Measurements from ENCODE around the gene LIPC. TPM values are rescaled to one million over a fixed set of nuclear protein-coding genes. Genes with fewer than 3 reads are reported as not detected.

The LIPC gene
- total and polyA plus RNA-seq, 2 of the 4 experiments (the other 2 are of a cell fraction) = 0.07 TPM; not detected in 1

DNA sequence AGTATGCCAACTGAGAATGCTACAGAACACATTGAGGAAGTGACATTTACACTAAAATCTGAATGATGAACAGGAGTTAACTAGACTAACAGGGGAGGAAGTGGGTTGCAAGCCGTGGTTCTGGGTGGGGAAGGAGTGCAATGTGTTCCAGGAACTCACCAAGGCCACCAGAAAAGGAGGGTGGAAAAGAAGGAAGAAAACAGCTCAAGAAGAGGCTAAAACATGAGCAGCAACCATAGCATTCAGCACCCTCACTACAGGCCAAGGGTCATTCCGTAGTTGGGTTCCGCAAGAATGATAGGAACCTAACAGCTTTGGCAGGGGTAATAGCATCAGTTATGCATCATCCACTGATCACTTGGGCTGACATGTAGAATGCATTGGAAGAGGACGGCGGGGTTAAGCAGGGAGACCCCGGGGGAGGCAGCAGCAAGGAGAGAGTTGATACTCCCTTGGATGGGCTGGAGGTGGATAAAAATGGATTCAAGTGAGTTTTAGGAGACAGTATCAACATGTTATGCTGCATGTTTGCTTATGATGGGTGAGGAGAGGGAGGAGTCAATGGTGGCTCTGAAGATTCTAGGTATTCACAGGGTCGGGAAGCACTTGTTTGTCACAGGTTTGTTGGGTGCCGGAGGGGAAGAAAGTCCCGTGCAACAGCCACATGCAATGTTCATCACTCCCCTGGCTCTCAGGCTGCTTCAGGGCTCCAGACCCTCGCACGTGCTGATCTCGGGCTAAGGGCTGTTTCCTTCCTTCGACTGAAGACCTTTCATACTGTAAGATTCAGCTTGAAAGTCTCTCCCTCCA lies 53.2 kb downstream of the LIPC start (continued):
- no peak for TF ChIP-seq RAD21 (IDR thresholded peaks at IDR 0.05; ENCODE audit: low read length)

DNA sequence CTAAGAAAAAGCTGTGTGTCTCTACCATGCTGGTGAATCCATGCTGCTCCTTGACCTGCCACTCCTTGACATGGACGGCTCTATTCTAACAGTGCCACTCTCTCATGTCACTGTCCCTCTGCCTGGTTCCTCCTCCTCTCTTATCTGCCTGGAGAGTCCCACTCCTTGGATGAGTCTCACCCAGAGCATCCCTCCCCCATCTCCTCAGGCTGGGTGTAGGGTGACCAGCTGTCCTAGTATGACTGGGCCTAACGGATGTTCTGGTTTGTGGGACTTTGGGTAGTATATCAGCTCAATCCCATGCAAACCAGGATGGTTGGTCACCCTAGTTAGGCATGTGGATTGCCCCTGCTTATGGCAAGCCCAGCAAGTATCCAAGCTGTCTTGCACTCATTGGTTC lies 54.3 kb downstream of the LIPC start:
- H4K91ac ChIP-seq (ENCODE audit: insufficient read depth, low read depth, low read length) = no peak overlapping the region
- no peak overlapping the region for H3K4ac ChIP-seq (ENCODE audit: low read depth, low read length)
- no peak overlapping the region for H3K23ac ChIP-seq (ENCODE audit: low read depth, low read length)
- BruUV-seq (replicated peaks) = no TSS peak
- H4K20me1 ChIP-seq (ENCODE audit: insufficient read depth, low read length) = no peaks in the 10 kb centered on the region
- 100% methylated on average over 1 of the region's 2 CpGs; no CpG with 5 or more reads in 1 of the 2 experiments for WGBS, 2 experiments (ENCODE audit: extremely low coverage in 2 of 2, insufficient read length in 1 of 2)
- H3K56ac ChIP-seq (ENCODE audit: extremely low read depth, insufficient read depth, low read length) = no peak overlapping the region
- no peak overlapping the region for H3K4me3 ChIP-seq (ENCODE audit: insufficient read depth, low read depth, low read length)
- H4K5ac ChIP-seq (ENCODE audit: low read depth, low read length) = no peak overlapping the region
- no peak overlapping the region for H2BK5ac ChIP-seq (ENCODE audit: low read depth, low read length, poor library complexity, severe bottlenecking)
- no peaks in the 10 kb centered on the region for H3K36me3 ChIP-seq (ENCODE audit: control insufficient read depth, insufficient read depth, low read length)
- no peaks in the 10 kb centered on the region; the same call in 1 of the 2 replicates for H3K9me1 ChIP-seq (ENCODE audit: insufficient read depth, low read length)
- H3K4me1 ChIP-seq (ENCODE audit: control insufficient read depth, insufficient read depth, low read length) = peaks cover 2% of the 10 kb centered on the region; the same call in 1 of the 2 replicates
- H4K8ac ChIP-seq (ENCODE audit: low read depth in 2 of 2, low read length in 2 of 2) = no peak overlapping the region
- in situ Hi-C loops (cut with MboI; ENCODE audit: low sequenced_read_pairs) = no loop called here
- H3K79me1 ChIP-seq (ENCODE audit: low read depth in 1 of 2, low read length in 2 of 2) = no peaks in the 10 kb centered on the region
- H2AFZ ChIP-seq (replicated peaks; ENCODE audit: low read length, poor library complexity) = no peak overlapping the region
- H3K27ac ChIP-seq (ENCODE audit: insufficient read depth, low read length) = no peak overlapping the region
- no peak overlapping the region for H2BK120ac ChIP-seq (ENCODE audit: low read depth, low read length)
- no peak for DNase-seq
- H2BK20ac ChIP-seq (ENCODE audit: low read depth, low read length) = no peak overlapping the region
- H2AK9ac ChIP-seq (replicated peaks; ENCODE audit: low read depth, low read length, poor library complexity) = no peak overlapping the region
- peak overlapping the region; percentile 2; the same call in 1 of the 3 replicates for H2BK15ac ChIP-seq (ENCODE audit: low read depth, low read length)
- no peak for ATAC-seq (ENCODE audit: low read depth)
- ChIA-PET CTCF (no interaction called here), POLR2A (ENCODE audit: unreplicated experiment) (no interaction called here)
- dilution Hi-C loops (cut with HindIII; ENCODE audit: low sequenced_read_pairs, unreplicated experiment) = no loop called here
- no peak for TF ChIP-seq CEBPB (IDR thresholded peaks at IDR 0.05; ENCODE audit: low read depth, low read length)
- no peak for TF ChIP-seq POLR2A (IDR thresholded peaks at IDR 0.05; ENCODE audit: low read depth, low read length)
- H2AK5ac ChIP-seq (ENCODE audit: low read depth, low read length) = peak overlapping the region; percentile 6; the same call in 1 of the 2 replicates
- H3K14ac ChIP-seq (replicated peaks; ENCODE audit: low read depth, low read length) = no peak overlapping the region
- H3K9me3 ChIP-seq (ENCODE audit: control insufficient read depth, insufficient read depth, low read length) = peaks cover 11% of the 10 kb centered on the region
- no peak overlapping the region for H3K18ac ChIP-seq (ENCODE audit: low read depth, low read length)
- intact Hi-C loops (cut with micrococcal nuclease) = no loop called here
- H3K9ac ChIP-seq (ENCODE audit: low read depth, low read length) = no peak overlapping the region
- no peak overlapping the region for H3K4me2 ChIP-seq (ENCODE audit: low read depth, low read length)
- no peaks in the 10 kb centered on the region for H3K27me3 ChIP-seq (ENCODE audit: control insufficient read depth, insufficient read depth, low read length)

All from IMR-90 (cell line).